MM.1S (cell line): Measurements from ENCODE around the gene WDR1.

ENCODE experiments used
- EZH2 ChIP-seq: fragments of 300-600 bp; sonication (generic); optimal IDR thresholded peaks from 2 replicates; pipeline ENCODE3; 2017; ENCODE audit warnings: low read depth, mild to moderate bottlenecking, antibody characterized with exemption, low read length, mixed read lengths
- TF ChIP-seq, protein P1 (sequence below): fragments of 300-600 bp; sonication (generic); IDR thresholded peaks from 2 replicates; pipeline ENCODE4 v1.5.1; 2016; ENCODE audit warnings: antibody characterized with exemption, low read length, mixed read lengths

DNA sequence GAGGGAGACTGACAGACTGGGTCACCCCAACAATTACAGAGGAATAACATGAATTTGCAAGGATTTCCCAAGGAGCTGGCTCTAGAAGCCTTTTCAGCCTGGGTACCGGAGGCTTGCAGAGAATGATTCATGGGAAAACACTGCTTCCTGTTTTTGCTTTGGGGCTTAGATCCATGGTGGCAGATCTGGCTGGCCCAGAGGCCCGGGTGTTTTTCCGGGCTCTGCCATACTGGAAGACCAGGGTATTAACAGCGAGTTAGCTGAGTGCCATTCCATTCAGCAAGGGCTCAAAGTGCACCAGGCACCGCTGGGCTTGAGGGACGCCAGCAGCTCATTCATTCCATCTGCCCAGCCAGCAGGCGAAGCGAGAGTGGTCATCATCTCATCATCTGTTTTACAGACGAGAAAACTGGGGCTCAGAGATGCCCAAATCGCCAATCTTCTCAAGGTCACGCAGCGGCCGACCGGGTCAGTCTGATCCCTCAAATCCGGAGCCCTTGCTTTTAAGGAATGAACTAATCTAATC is 1.3 kb downstream of the WDR1 start:
- no peak for TF ChIP-seq EZH2
- TF ChIP-seq, protein P1, sequence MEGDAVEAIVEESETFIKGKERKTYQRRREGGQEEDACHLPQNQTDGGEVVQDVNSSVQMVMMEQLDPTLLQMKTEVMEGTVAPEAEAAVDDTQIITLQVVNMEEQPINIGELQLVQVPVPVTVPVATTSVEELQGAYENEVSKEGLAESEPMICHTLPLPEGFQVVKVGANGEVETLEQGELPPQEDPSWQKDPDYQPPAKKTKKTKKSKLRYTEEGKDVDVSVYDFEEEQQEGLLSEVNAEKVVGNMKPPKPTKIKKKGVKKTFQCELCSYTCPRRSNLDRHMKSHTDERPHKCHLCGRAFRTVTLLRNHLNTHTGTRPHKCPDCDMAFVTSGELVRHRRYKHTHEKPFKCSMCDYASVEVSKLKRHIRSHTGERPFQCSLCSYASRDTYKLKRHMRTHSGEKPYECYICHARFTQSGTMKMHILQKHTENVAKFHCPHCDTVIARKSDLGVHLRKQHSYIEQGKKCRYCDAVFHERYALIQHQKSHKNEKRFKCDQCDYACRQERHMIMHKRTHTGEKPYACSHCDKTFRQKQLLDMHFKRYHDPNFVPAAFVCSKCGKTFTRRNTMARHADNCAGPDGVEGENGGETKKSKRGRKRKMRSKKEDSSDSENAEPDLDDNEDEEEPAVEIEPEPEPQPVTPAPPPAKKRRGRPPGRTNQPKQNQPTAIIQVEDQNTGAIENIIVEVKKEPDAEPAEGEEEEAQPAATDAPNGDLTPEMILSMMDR, result no peak
